HepG2 (cell line): Measurements from ENCODE around the gene ABCB9.

Experiments
- EP300 ChIP-seq, 3 experiments: sonication (generic) in 1 of 3; formaldehyde crosslinking in 1 of 3; IDR thresholded peaks; 2 replicates each; pipeline versions ENCODE4 v1.5.1 to v1.6.1; 2011 to 2020; ENCODE audit warnings: low read depth in 2 of 3, low read length in 2 of 3, borderline replicate concordance in 1 of 3, improper control_type of control experiment in 1 of 3, mild to moderate bottlenecking in 1 of 3, missing genetic modification reagents in 1 of 3, moderate library complexity in 1 of 3
- RFXAP ChIP-seq: sonication (generic); formaldehyde crosslinking; IDR thresholded peaks from 2 replicates; pipeline ENCODE4 v1.4.0; 2020; ENCODE audit warnings: missing genetic modification reagents, borderline replicate concordance
- SRF ChIP-seq: IDR thresholded peaks from 2 replicates; pipeline ENCODE4 v1.6.1; 2011; ENCODE audit warnings: mild to moderate bottlenecking, low read depth, low read length, moderate library complexity
- SSRP1 ChIP-seq: IDR thresholded peaks from 2 replicates; pipeline ENCODE4 v1.6.1; 2016; ENCODE audit warnings: control low read depth
- TF ChIP-seq, protein P1 (sequence below): sonication (generic); formaldehyde crosslinking; IDR thresholded peaks from 2 replicates; pipeline ENCODE4 v1.8.0; 2023; ENCODE audit warnings: mild to moderate bottlenecking, missing genetic modification reagents

DNA sequence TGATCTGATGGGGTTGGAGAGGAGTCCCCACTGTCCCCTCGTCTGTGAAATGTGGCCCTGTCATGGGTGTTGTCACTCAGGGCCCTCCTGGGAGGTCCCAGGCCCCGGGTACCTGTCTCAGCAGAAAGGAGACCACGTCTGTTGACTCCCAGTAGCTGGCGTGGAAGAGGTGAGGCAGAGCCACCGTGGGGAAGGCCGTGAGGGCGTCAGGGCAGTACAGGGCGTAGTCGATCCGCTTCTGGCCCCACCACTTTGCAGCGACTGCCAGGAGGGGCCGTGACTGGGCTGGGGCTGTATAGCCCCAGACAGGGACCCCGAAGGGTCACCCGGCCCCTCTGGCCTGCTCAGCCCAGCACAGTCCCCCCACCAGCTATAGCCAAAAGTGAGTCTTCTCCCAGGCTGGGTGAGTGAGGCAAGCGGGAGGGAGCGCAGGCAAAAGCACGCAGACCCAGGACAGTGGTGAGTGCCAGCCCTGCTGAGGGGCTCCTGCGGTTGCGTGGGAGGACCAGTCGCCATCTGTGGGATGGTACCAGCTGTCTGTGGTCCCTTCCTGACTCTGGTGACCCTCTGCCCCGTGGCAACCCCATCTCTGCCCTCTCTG, 22.4 kb upstream of the ABCB9 start:
- no peak for TF ChIP-seq EP300 (IDR thresholded peaks at IDR 0.05; ENCODE audit: low read depth in 2 of 2, low read length in 2 of 2)
- no peak for TF ChIP-seq EP300 (CRISPR knock-in tag; IDR thresholded peaks at IDR 0.05; ENCODE audit: borderline replicate concordance)
- TF ChIP-seq, protein P1, sequence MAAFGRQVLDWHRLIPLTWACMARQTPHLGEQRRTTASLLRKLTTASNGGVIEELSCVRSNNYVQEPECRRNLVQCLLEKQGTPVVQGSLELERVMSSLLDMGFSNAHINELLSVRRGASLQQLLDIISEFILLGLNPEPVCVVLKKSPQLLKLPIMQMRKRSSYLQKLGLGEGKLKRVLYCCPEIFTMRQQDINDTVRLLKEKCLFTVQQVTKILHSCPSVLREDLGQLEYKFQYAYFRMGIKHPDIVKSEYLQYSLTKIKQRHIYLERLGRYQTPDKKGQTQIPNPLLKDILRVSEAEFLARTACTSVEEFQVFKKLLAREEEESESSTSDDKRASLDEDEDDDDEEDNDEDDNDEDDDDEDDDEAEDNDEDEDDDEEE (CRISPR knock-in tag), result no peak
- no peak for TF ChIP-seq SSRP1
- TF ChIP-seq SRF, result no peak
- TF ChIP-seq RFXAP (CRISPR knock-in tag), result no peak
